Peyer's patch (tissue), 4 donors: Measurements from ENCODE around the gene RIMBP2. TPM values are rescaled to one million over a fixed set of nuclear protein-coding genes. Genes with fewer than 3 reads are reported as not detected.

ENCODE experiments used
- DNase-seq, 3 donors: peaks; one replicate each; pipeline ENCODE4 v3.0.0-alpha.2; 2017 to 2019
- H3K27ac ChIP-seq, 4 donors: fragments of 200-600 bp; sonication (generic); one replicate each; pipeline ENCODE4 v1.5.1; 2016 to 2019
- H3K27me3 ChIP-seq, 2 donors: fragments of 200-600 bp; sonication (generic); one replicate each; pipeline ENCODE4 v1.5.1; 2019
- H3K36me3 ChIP-seq, 3 donors: fragments of 200-600 bp; sonication (generic); one replicate each; pipeline ENCODE4 v1.5.1; 2016 to 2019
- H3K4me1 ChIP-seq, 4 donors: fragments of 200-600 bp; sonication (generic); one replicate each; pipeline ENCODE4 v1.5.1; 2016 to 2019
- H3K4me3 ChIP-seq, 4 donors: fragments of 200-600 bp; sonication (generic); 1 replicate in 3 of 4; 2 replicates in 1 of 4; pipeline ENCODE4 v1.5.1; 2016 to 2019; ENCODE audit warnings: mild to moderate bottlenecking in 1 of 4
- H3K9me3 ChIP-seq, 4 donors: fragments of 200-600 bp; sonication (generic); one replicate each; pipeline ENCODE4 v1.5.1; 2016 to 2019; ENCODE audit warnings: mild to moderate bottlenecking in 1 of 4
- CTCF ChIP-seq, 6 experiments: fragments of 450-650 bp in 4 of 6; fragments of 200-600 bp in 2 of 6; sonication (generic) in 1 of 6; IDR thresholded peaks; one replicate each; pipeline ENCODE4 v1.5.1; 2017 to 2019; ENCODE audit warnings: antibody characterized with exemption in 6 of 6, mild to moderate bottlenecking in 3 of 6, moderate library complexity in 1 of 6
- POLR2A ChIP-seq, 2 donors: fragments of 450-650 bp; IDR thresholded peaks; one replicate each; pipeline ENCODE4 v1.5.1; 2017; ENCODE audit warnings: antibody characterized with exemption in 2 of 2, mild to moderate bottlenecking in 2 of 2, moderate library complexity in 2 of 2
- total RNA-seq, 4 donors: library from RNA; depleted of rRNA; stranded (reverse); fragments of >200 nt; gene quantifications; one replicate each; pipeline ENCODE4 v1.1.0, GENCODE V29; 2016

RIMBP2 gene
- total RNA-seq, 4 donors from 2014 or later: 8.8 to 19.8 (median 16.0) TPM

DNA sequence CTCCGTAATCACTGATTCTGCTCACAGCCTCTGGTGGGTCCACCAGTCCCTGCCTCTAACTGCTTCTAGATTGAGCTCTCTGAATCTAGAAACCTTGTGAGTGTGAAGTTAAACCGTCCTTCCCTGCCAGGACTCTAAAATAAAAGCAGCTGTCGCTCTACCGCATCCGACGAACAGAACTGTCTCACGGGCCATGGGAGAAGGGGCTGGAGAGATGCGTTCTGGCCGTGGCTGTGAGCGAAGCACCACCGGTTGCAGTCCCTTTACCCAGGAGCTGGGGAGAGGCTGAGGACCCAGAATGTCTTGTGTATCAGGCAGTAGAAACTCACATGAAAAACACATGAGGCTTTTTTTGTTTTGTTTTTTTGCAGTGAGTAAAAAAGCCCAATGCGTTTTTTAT lies 218.8 kb downstream of the RIMBP2 start:
- no peaks in the 10 kb centered on the region for H3K36me3 ChIP-seq
- no peaks in the 10 kb centered on the region for H3K4me1 ChIP-seq
- no peaks in the 10 kb centered on the region for H3K9me3 ChIP-seq
- no peak for DNase-seq
- no peak overlapping the region for H3K4me3 ChIP-seq
- no peaks in the 10 kb centered on the region for H3K27me3 ChIP-seq
- no peak overlapping the region for H3K27ac ChIP-seq
- no peak for TF ChIP-seq POLR2A (IDR thresholded peaks at IDR 0.05)
- no peak for TF ChIP-seq CTCF (IDR thresholded peaks at IDR 0.05)

GRCh38 chr12:130496516-130497120 lies 219.5 kb downstream of the RIMBP2 start:
- Histone ChIP-seq H3K27me3 (no peaks in the 10 kb centered on the region), H3K4me3 (no peak overlapping the region), H3K4me1 (no peaks in the 10 kb centered on the region), H3K9me3 (no peaks in the 10 kb centered on the region), H3K36me3 (no peaks in the 10 kb centered on the region), H3K27ac (no peak overlapping the region)
- DNase-seq: no peak
- TF ChIP-seq CTCF (IDR thresholded peaks at IDR 0.05) (no peak), POLR2A (IDR thresholded peaks at IDR 0.05) (no peak)

DNA sequence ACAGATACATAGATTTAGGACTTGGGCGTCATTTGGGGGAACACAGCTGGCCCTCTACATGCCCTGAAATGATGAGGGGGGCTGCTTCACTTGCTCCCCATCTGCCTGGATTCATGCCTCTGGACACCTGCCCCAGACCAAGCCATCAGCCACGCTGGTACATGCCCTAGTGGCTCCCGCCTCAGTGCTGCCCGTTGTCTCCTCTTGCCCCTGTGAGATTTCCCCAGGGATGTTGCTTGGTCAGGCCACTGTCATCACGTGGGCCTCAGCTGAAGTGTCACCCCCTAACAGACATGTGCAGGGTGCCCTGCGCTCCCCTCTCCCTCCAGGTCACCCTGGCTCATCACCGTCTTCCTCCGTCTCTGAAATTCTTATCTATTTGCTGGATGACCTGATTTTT lies 220.9 kb downstream of the RIMBP2 start:
- H3K27ac ChIP-seq: no peak overlapping the region
- no peak overlapping the region for H3K4me3 ChIP-seq
- DNase-seq: no peak
- H3K36me3 ChIP-seq: no peaks in the 10 kb centered on the region
- H3K4me1 ChIP-seq: no peaks in the 10 kb centered on the region
- TF ChIP-seq POLR2A (IDR thresholded peaks at IDR 0.05) (no peak), CTCF (IDR thresholded peaks at IDR 0.05) (no peak)
- H3K9me3 ChIP-seq: no peaks in the 10 kb centered on the region
- no peaks in the 10 kb centered on the region for H3K27me3 ChIP-seq

DNA sequence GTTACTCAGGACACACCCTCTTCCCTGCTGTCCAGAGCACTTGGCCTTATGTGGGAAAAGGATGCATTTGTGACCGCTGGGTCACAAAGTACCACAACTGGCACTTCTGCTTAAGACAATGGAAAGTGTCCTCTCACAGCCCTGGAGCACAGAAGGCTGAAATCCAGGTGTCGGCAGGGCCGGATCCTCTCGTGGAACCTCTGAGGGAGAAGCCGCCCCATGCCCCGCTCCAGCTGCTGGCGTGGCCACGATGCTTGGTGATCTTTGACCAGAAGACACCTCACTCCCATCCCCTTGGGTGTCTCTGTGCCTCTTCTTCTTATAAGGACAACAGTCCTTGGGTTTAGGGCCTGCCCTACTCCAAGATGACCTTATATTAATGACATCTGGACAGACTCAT lies 221.4 kb downstream of the RIMBP2 start:
- no peak overlapping the region for H3K27ac ChIP-seq
- H3K4me1 ChIP-seq: no peaks in the 10 kb centered on the region
- H3K9me3 ChIP-seq: no peaks in the 10 kb centered on the region
- no peak overlapping the region for H3K4me3 ChIP-seq
- TF ChIP-seq CTCF (IDR thresholded peaks at IDR 0.05) (no peak), POLR2A (IDR thresholded peaks at IDR 0.05) (no peak)
- no peaks in the 10 kb centered on the region for H3K27me3 ChIP-seq
- H3K36me3 ChIP-seq: no peaks in the 10 kb centered on the region
- no peak for DNase-seq

- no peaks in the 10 kb centered on the region for H3K4me1 ChIP-seq
- no peaks in the 10 kb centered on the region for H3K36me3 ChIP-seq
- H3K9me3 ChIP-seq: no peaks in the 10 kb centered on the region
- no peak for DNase-seq
- H3K27me3 ChIP-seq: no peaks in the 10 kb centered on the region
- TF ChIP-seq CTCF (IDR thresholded peaks at IDR 0.05) (no peak), POLR2A (IDR thresholded peaks at IDR 0.05) (no peak)
- H3K27ac ChIP-seq: no peak overlapping the region
- H3K4me3 ChIP-seq: no peak overlapping the region
Measured at GRCh38 chr12:130493951-130494350, 222.1 kb downstream of the RIMBP2 start.
